ENCODE results near the gene ZNF219. TPM values are rescaled to one million over a fixed set of nuclear protein-coding genes. Genes with fewer than 3 reads are reported as not detected.

ZNF219 gene
- total RNA-seq, 1 experiment from 2014 or later, result 3.8 TPM

DNA sequence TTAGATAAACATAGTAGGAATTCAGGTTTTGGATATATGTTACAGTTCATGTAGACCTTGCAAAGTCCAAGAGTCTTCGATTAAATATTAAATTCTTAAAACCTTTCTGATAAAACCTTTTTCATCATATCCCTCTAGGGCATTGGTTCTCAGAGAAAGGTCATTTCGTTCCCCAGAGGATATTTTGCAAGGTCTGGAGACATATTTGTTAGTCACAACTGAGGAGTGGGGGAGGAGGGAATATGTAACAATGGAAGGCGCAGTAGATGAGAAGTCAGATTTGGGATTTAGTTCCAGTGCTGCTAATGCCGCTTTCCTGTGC is 7.7 kb upstream of the ZNF219 start:
- H3K36me3 ChIP-seq (ENCODE audit: insufficient read depth, low read length), result no peaks in the 10 kb centered on the region
- no peaks in the 10 kb centered on the region for H3K9me3 ChIP-seq (ENCODE audit: low read length)
- peaks cover 10% of the 10 kb centered on the region; the same call in 1 of the 2 replicates for H3K79me2 ChIP-seq (ENCODE audit: low read length)
- no peaks in the 10 kb centered on the region for H3K9me2 ChIP-seq (replicated peaks; ENCODE audit: insufficient read depth, low read length)
- H3K4me1 ChIP-seq (ENCODE audit: low read length), result peaks cover 61% of the 10 kb centered on the region
- peak overlapping the region; percentile 36; the same call in 1 of the 2 replicates for H3K27ac ChIP-seq (ENCODE audit: low read length)
- no peak for DNase-seq
- no peaks in the 10 kb centered on the region; the same call in 1 of the 2 replicates for H4K20me1 ChIP-seq (ENCODE audit: insufficient read depth, low read depth, low read length)
- H2AFZ ChIP-seq (ENCODE audit: low read length), result peak overlapping the region; percentile 70; the same call in 1 of the 2 replicates
- no peaks in the 10 kb centered on the region for H3K27me3 ChIP-seq (ENCODE audit: low read length)
- peak overlapping the region; percentile 5; the same call in 1 of the 2 replicates for H3K4me3 ChIP-seq (ENCODE audit: low read length)
- H3K9ac ChIP-seq (ENCODE audit: low read length), result 0 out of 2 replicates have a peak overlapping the region, but pooled peaks have one; percentile 17
- peak overlapping the region; percentile 44 for H3K4me2 ChIP-seq (ENCODE audit: low read depth, low read length, poor library complexity, severe bottlenecking)

DNA sequence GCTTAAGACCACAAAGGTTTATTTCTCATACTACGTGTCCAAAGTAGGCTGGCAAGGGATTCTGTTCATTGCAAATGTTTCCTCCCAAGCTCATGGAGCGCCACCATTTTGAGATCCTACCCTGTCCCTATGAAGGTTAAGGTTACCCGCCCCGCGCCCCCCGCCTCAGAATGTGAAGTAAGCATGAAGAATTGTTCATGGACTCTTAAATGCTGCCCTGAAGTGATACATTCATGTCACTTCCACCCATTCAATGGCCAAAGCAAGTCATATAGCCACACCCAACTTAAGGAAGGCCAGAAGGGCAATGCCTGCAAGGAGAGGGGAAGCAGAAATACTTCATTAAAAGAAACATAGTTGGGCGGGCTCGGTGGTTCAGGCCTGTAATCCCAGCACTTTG is 6.6 kb upstream of the ZNF219 start:
- H3K79me2 ChIP-seq (ENCODE audit: low read length), result peaks cover 10% of the 10 kb centered on the region; the same call in 1 of the 2 replicates
- peak overlapping the region; percentile 68; the same call in 1 of the 2 replicates for H3K27ac ChIP-seq (ENCODE audit: low read length)
- peak overlapping the region; percentile 98 for H3K4me2 ChIP-seq (ENCODE audit: low read depth, low read length, poor library complexity, severe bottlenecking)
- H3K4me1 ChIP-seq (ENCODE audit: low read length), result peaks cover 55% of the 10 kb centered on the region
- peak overlapping the region; percentile 96 for H3K9ac ChIP-seq (ENCODE audit: low read length)
- no peaks in the 10 kb centered on the region for H3K36me3 ChIP-seq (ENCODE audit: insufficient read depth, low read length)
- H4K20me1 ChIP-seq (ENCODE audit: insufficient read depth, low read depth, low read length), result no peaks in the 10 kb centered on the region; the same call in 1 of the 2 replicates
- no peaks in the 10 kb centered on the region for H3K9me3 ChIP-seq (ENCODE audit: low read length)
- H3K4me3 ChIP-seq (ENCODE audit: low read length), result peak overlapping the region; percentile 96
- no peak for DNase-seq
- H2AFZ ChIP-seq (ENCODE audit: low read length), result no peak overlapping the region
- no peaks in the 10 kb centered on the region for H3K27me3 ChIP-seq (ENCODE audit: low read length)
- no peaks in the 10 kb centered on the region for H3K9me2 ChIP-seq (replicated peaks; ENCODE audit: insufficient read depth, low read length)

DNA sequence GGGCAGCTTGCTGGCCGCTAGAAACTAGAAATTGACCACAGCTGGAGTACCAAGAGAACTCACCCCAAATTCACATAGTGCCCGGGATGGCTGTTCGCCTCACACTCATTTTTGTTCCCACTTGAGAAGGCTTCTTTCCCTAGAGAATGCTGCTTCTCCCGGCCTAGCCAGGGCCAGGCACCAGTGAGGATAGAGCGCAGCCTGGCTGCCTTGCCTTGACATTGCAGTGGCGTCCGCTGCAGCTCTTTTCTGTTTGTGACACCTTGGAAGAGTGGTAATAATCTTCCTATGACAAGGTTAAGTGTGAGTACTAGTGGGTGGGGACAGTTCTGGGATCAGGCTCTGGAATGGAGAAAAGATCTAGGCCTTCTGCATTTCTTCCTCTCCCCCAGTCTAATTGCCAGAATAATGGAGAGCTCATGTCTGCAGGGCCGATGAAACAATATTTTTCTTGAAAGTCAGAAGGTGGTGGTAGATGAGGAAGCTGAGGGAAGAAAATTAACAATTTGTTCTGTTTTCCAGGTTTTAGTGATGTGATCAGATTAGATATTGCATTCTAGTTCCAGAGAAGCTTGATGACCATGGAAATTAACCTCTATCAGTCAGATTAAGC is 6.1 kb upstream of the ZNF219 start:
- Histone ChIP-seq H3K9me3 (ENCODE audit: low read length) (no peaks in the 10 kb centered on the region), H3K27me3 (ENCODE audit: low read length) (no peaks in the 10 kb centered on the region), H3K27ac (ENCODE audit: low read length) (peak overlapping the region; percentile 68), H3K4me3 (ENCODE audit: low read length) (peak overlapping the region; percentile 96), H3K79me2 (ENCODE audit: low read length) (peaks cover 10% of the 10 kb centered on the region; the same call in 1 of the 2 replicates), H4K20me1 (ENCODE audit: insufficient read depth, low read depth, low read length) (no peaks in the 10 kb centered on the region; the same call in 1 of the 2 replicates), H3K9me2 (replicated peaks; ENCODE audit: insufficient read depth, low read length) (no peaks in the 10 kb centered on the region), H3K4me2 (ENCODE audit: low read depth, low read length, poor library complexity, severe bottlenecking) (peak overlapping the region; percentile 98), H3K4me1 (ENCODE audit: low read length) (peaks cover 50% of the 10 kb centered on the region), H3K9ac (ENCODE audit: low read length) (peak overlapping the region; percentile 96), H3K36me3 (ENCODE audit: insufficient read depth, low read length) (no peaks in the 10 kb centered on the region), H2AFZ (ENCODE audit: low read length) (peak overlapping the region; percentile 88; the same call in 1 of the 2 replicates)
- peak; percentile 88 for DNase-seq

DNA sequence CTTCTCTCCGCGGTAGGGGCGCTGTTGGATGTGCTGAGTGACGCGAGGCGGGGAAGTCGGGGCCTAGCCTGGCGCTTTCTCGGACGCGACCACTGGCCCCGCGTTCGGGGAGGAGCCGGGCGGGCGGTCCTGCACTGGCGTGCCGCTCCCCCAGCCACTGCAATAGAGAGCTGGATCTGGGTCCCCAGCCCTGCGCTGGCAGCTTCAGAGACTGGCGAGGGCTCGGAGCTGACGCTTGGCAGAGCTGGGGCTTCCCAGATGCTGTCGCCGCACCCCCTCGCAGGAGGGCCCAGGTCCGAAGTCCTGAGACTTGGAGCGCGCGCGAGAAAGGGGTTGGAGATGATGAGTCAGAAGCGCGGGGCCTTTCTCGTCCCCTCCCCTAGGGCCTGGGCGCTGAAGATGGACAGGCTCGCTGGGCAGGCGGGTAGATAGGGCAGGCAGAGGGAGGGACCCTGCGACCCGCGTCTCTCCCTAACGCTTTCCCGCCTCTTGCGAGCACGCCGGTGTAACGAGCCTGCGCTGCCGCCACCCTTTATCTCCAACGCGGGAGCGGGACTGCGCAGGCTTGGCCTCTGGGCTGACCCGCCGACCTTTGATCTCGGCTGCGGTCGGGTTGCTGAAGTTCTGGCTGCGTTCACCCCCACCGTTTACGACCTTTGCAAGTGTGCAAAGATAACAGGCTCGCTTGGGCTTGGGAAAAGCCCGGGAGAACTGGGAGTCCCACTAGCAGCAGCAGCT is 5.4 kb upstream of the ZNF219 start:
- peaks cover 46% of the 10 kb centered on the region for H3K4me1 ChIP-seq (ENCODE audit: low read length)
- H3K27me3 ChIP-seq (ENCODE audit: low read length), result no peaks in the 10 kb centered on the region
- peak overlapping the region; percentile 68 for H3K27ac ChIP-seq (ENCODE audit: low read length)
- peak overlapping the region; percentile 88 for H2AFZ ChIP-seq (ENCODE audit: low read length)
- peaks cover 10% of the 10 kb centered on the region; the same call in 1 of the 2 replicates for H3K79me2 ChIP-seq (ENCODE audit: low read length)
- H3K9me2 ChIP-seq (replicated peaks; ENCODE audit: insufficient read depth, low read length), result no peaks in the 10 kb centered on the region
- peak overlapping the region; percentile 96 for H3K4me3 ChIP-seq (ENCODE audit: low read length)
- H4K20me1 ChIP-seq (ENCODE audit: insufficient read depth, low read depth, low read length), result no peaks in the 10 kb centered on the region; the same call in 1 of the 2 replicates
- peak overlapping the region; percentile 96 for H3K9ac ChIP-seq (ENCODE audit: low read length)
- no peaks in the 10 kb centered on the region for H3K36me3 ChIP-seq (ENCODE audit: insufficient read depth, low read length)
- DNase-seq, result peak; percentile 100
- peak overlapping the region; percentile 98 for H3K4me2 ChIP-seq (ENCODE audit: low read depth, low read length, poor library complexity, severe bottlenecking)
- H3K9me3 ChIP-seq (ENCODE audit: low read length), result no peaks in the 10 kb centered on the region

DNA sequence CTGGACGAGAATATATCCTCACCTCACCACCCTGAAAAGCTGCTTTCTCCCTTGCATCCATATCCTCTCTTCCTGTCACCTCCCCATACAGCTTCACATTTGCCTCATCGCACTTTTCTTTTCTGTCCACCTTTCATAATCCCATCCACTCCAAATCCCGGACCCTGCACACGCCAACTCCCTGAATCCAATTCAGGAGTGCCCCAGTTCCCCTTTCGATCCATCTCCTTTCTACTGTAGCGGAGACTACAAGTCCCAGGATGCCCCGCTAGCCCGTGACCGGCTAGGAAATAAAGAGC is 4.9 kb upstream of the ZNF219 start:
- no peaks in the 10 kb centered on the region; the same call in 1 of the 2 replicates for H4K20me1 ChIP-seq (ENCODE audit: insufficient read depth, low read depth, low read length)
- no peaks in the 10 kb centered on the region for H3K9me3 ChIP-seq (ENCODE audit: low read length)
- H3K79me2 ChIP-seq (ENCODE audit: low read length), result peaks cover 10% of the 10 kb centered on the region; the same call in 1 of the 2 replicates
- H2AFZ ChIP-seq (ENCODE audit: low read length), result peak overlapping the region; percentile 78
- no peaks in the 10 kb centered on the region for H3K9me2 ChIP-seq (replicated peaks; ENCODE audit: insufficient read depth, low read length)
- H3K27me3 ChIP-seq (ENCODE audit: low read length), result no peaks in the 10 kb centered on the region
- no peaks in the 10 kb centered on the region for H3K36me3 ChIP-seq (ENCODE audit: insufficient read depth, low read length)
- DNase-seq, result no peak
- peak overlapping the region; percentile 96 for H3K9ac ChIP-seq (ENCODE audit: low read length)
- no peak overlapping the region for H3K27ac ChIP-seq (ENCODE audit: low read length)
- peak overlapping the region; percentile 98 for H3K4me2 ChIP-seq (ENCODE audit: low read depth, low read length, poor library complexity, severe bottlenecking)
- peak overlapping the region; percentile 96 for H3K4me3 ChIP-seq (ENCODE audit: low read length)
- H3K4me1 ChIP-seq (ENCODE audit: low read length), result peaks cover 44% of the 10 kb centered on the region

DNA sequence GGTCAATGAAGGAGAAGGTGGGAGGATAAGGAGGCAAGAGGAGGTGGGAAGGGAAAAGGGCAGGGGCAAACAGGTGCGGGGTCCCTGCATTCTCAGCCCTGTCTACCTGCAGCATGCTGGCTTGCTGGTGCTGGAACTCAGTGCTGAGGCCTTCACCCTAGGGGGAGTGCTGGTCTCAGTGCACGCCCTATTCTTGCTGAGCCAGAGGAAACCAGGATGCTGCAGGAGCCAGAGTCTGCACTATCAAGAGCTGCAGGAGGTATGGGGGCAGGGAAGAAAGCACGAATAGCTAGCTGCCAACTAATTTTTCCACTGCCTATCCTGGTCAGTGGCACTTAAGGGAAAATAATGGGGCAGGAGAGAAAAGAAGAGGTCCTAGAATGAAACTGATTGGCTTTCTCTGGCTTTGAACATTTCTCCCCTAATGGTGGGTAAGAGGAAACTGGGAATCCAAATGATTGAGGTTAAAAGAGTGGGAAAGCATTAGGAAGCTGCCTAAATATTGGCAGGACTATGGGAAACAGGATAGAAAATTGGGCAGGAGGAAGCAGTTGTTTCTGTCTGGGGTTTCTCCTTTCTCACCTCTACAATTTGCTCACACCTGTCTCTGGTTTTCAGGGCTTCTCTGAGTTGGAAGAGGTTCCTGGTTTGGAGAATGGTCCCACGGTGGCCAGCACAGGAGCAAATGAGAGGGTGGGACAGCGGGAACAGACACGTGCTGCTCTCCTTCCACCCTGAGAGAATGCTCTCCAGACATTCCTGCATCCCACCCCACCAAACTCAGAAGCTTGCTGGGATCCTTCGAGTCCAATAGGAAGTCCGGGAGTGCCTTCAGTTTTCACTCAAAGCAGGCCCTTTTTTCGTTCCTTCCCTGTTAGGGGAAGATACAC is 4.3 kb upstream of the ZNF219 start:
- H4K20me1 ChIP-seq (ENCODE audit: insufficient read depth, low read depth, low read length), result no peaks in the 10 kb centered on the region; the same call in 1 of the 2 replicates
- peak overlapping the region; percentile 96 for H3K9ac ChIP-seq (ENCODE audit: low read length)
- H2AFZ ChIP-seq (ENCODE audit: low read length), result peak overlapping the region; percentile 78
- no peaks in the 10 kb centered on the region for H3K9me3 ChIP-seq (ENCODE audit: low read length)
- H3K79me2 ChIP-seq (ENCODE audit: low read length), result peaks cover 10% of the 10 kb centered on the region; the same call in 1 of the 2 replicates
- peak overlapping the region; percentile 96 for H3K4me3 ChIP-seq (ENCODE audit: low read length)
- peaks cover 43% of the 10 kb centered on the region for H3K4me1 ChIP-seq (ENCODE audit: low read length)
- H3K27me3 ChIP-seq (ENCODE audit: low read length), result no peaks in the 10 kb centered on the region
- no peaks in the 10 kb centered on the region for H3K9me2 ChIP-seq (replicated peaks; ENCODE audit: insufficient read depth, low read length)
- peak overlapping the region; percentile 98 for H3K4me2 ChIP-seq (ENCODE audit: low read depth, low read length, poor library complexity, severe bottlenecking)
- H3K27ac ChIP-seq (ENCODE audit: low read length), result no peak overlapping the region
- H3K36me3 ChIP-seq (ENCODE audit: insufficient read depth, low read length), result no peaks in the 10 kb centered on the region
- DNase-seq, result no peak

DNA sequence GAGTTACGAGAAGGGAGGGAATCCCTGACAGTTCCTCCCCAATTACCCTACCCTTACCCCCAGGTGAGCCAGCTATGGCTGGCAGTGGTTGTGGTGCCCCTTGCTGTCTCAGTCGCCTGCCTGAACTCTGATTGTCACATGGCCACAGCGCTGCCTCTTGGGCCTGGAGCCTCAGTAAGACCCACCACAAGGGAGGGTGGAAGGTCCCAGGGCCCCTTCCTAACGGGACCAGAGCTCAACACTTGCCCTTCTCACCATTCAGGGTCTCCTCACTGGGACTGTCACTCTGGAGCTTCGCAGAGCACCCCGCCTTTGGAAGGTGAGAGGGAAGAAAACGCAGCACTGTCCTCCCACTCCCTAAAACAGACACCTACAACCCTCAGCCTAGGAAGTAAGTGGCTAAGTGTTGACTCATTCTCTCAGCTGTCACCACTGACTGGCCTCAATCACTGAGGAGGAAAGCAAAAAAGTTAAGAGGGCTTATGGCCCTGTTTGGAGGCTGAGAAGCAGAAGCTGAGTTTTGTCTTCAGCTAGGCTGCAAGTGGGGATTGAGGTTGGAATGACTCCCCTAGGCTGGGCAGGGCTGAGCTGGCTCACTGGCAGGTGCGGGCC is 3.5 kb upstream of the ZNF219 start:
- Histone ChIP-seq H3K79me2 (ENCODE audit: low read length) (peaks cover 10% of the 10 kb centered on the region; the same call in 1 of the 2 replicates), H3K4me1 (ENCODE audit: low read length) (peaks cover 40% of the 10 kb centered on the region), H2AFZ (ENCODE audit: low read length) (no peak overlapping the region), H3K9ac (ENCODE audit: low read length) (peak overlapping the region; percentile 96; the same call in 1 of the 2 replicates), H3K36me3 (ENCODE audit: insufficient read depth, low read length) (no peaks in the 10 kb centered on the region), H3K27ac (ENCODE audit: low read length) (no peak overlapping the region), H3K27me3 (ENCODE audit: low read length) (no peaks in the 10 kb centered on the region), H3K4me3 (ENCODE audit: low read length) (no peak overlapping the region), H3K4me2 (ENCODE audit: low read depth, low read length, poor library complexity, severe bottlenecking) (no peak overlapping the region), H4K20me1 (ENCODE audit: insufficient read depth, low read depth, low read length) (no peaks in the 10 kb centered on the region; the same call in 1 of the 2 replicates), H3K9me3 (ENCODE audit: low read length) (no peaks in the 10 kb centered on the region), H3K9me2 (replicated peaks; ENCODE audit: insufficient read depth, low read length) (no peaks in the 10 kb centered on the region)
- no peak for DNase-seq

Data from Karpas-422 (cell line).